Measurements from ENCODE around the gene KLHL26. TPM values are rescaled to one million over a fixed set of nuclear protein-coding genes. Genes with fewer than 3 reads are reported as not detected.

Gene KLHL26
- total RNA-seq, 1 experiment from 2014 or later = 10.7 TPM

- H3K23me2 ChIP-seq (ENCODE audit: insufficient read length, low read depth, low read length, poor library complexity, severe bottlenecking) = no peaks in the 10 kb centered on the region
- no peak overlapping the region for H3K27ac ChIP-seq (ENCODE audit: insufficient read length, low read depth, low read length)
- peaks cover 27 to 37% of the 10 kb centered on the region in 2 experiments for H3K4me1 Mint-ChIP-seq
- no peak overlapping the region for H3K18ac ChIP-seq (ENCODE audit: insufficient read length, low read depth, low read length)
- H2BK120ac ChIP-seq (ENCODE audit: low read depth, low read length, poor library complexity, severe bottlenecking) = no peak overlapping the region
- H3K27ac Mint-ChIP-seq = peak overlapping the region in 1 of 3 experiments; percentile 77; a peak in 1 of 7 replicates
- H4K5ac ChIP-seq (ENCODE audit: insufficient read length, low read depth, low read length) = no peak overlapping the region
- no peak overlapping the region for H2BK15ac ChIP-seq (ENCODE audit: low read depth, low read length)
- no peak overlapping the region for H2AK5ac ChIP-seq (ENCODE audit: insufficient read length, low read length)
- no peaks in the 10 kb centered on the region for H3K27me3 ChIP-seq (ENCODE audit: insufficient read depth, low read length)
- H3K14ac ChIP-seq (ENCODE audit: insufficient read depth, low read length) = no peak overlapping the region; the same call in 1 of the 2 replicates
- H3K4me2 ChIP-seq (ENCODE audit: insufficient read depth, insufficient read length, low read length) = no peak overlapping the region
- no peak overlapping the region for H3K4me3 Mint-ChIP-seq
- peaks cover 0 to 3% (median 2%) of the 10 kb centered on the region in 3 experiments; a peak in 2 of 7 replicates for H3K36me3 Mint-ChIP-seq (ENCODE audit: insufficient read depth in 1 of 3, low read depth in 3 of 3)
- H3T11ph ChIP-seq (ENCODE audit: low read length) = no peak overlapping the region
- no peaks in the 10 kb centered on the region; the same call in 1 of the 2 replicates for H3K4me1 ChIP-seq (ENCODE audit: insufficient read depth, low read length)
- H3K9ac ChIP-seq (ENCODE audit: extremely low read depth, insufficient read length, low read length) = no peak overlapping the region
- H3K9me3 Mint-ChIP-seq = no peaks in the 10 kb centered on the region
- TF ChIP-seq CTCF (conservative IDR thresholded peaks at IDR 0.05) = no peak
- H2BK12ac ChIP-seq (ENCODE audit: insufficient read length, low read depth, low read length) = no peak overlapping the region
- H3K9me3 ChIP-seq (ENCODE audit: control insufficient read depth, low read depth, low read length) = no peaks in the 10 kb centered on the region
- no peak overlapping the region for H4K91ac ChIP-seq (ENCODE audit: insufficient read length, low read depth, low read length)
- no peak for DNase-seq
- H3K79me2 ChIP-seq (ENCODE audit: insufficient read depth, low read length) = no peaks in the 10 kb centered on the region
- no peak overlapping the region for H3K56ac ChIP-seq (ENCODE audit: insufficient read length, low read depth, low read length)
- no peak overlapping the region for H4K8ac ChIP-seq (replicated peaks; ENCODE audit: insufficient read length, low read depth, low read length)
- no peak overlapping the region for H2BK5ac ChIP-seq (ENCODE audit: insufficient read length, low read length)
- no peak overlapping the region for H3K4ac ChIP-seq (ENCODE audit: low read depth, low read length)
- no peak overlapping the region for H2AFZ ChIP-seq (ENCODE audit: low read length)
- H4K20me1 ChIP-seq (ENCODE audit: control insufficient read depth, insufficient read depth, insufficient read length) = no peaks in the 10 kb centered on the region
- no peaks in the 10 kb centered on the region for H3K79me1 ChIP-seq (ENCODE audit: insufficient read depth, low read depth, low read length, poor library complexity, severe bottlenecking)
- H3K23ac ChIP-seq (ENCODE audit: insufficient read length, low read depth, low read length) = no peak overlapping the region
- no CpG with 5 or more reads among the region's 1 CpG for WGBS (ENCODE audit: extremely low coverage, insufficient read length, low lambda C conversion rate)
- no peak overlapping the region for H2BK20ac ChIP-seq (ENCODE audit: low read depth, low read length, poor library complexity, severe bottlenecking)
- peaks cover 2% of the 10 kb centered on the region for H3K27me3 Mint-ChIP-seq (ENCODE audit: low read depth)
Measured at GRCh38 chr19:18651300-18651699, 14.5 kb downstream of the KLHL26 start.

All from H9 (cell line).